Renal cortex interstitium (tissue), 11 donors: ENCODE results near the gene GAGE10. TPM values are rescaled to one million over a fixed set of nuclear protein-coding genes. Genes with fewer than 3 reads are reported as not detected.
A peak's percentile ranks its signal among the peaks of the same experiment; 100 is the strongest.
"Not testable (repeated sequence)": the region's sequence is repeated elsewhere in the genome, so short reads cannot be mapped to it uniquely, and the experiment has no call there.

Experiments used
- DNase-seq, 11 donors: peaks; one replicate each; pipeline ENCODE4 v3.0.0-alpha.2; 2013; ENCODE audit warnings: low read depth in 9 of 11, low spot score in 4 of 11; ENCODE audit errors: extremely low read depth in 1 of 11
- polyA plus RNA-seq, 3 donors: library from polyadenylated mRNA; unstranded; fragments of 120-200 nt; gene quantifications; one replicate each; pipeline ENCODE4 v1.2.1, GENCODE V29; 2013; ENCODE audit not compliant: insufficient read length in 3 of 3

GAGE10 gene
- polyA plus RNA-seq, 3 donors = 0.44 TPM; not detected in 2

DNA sequence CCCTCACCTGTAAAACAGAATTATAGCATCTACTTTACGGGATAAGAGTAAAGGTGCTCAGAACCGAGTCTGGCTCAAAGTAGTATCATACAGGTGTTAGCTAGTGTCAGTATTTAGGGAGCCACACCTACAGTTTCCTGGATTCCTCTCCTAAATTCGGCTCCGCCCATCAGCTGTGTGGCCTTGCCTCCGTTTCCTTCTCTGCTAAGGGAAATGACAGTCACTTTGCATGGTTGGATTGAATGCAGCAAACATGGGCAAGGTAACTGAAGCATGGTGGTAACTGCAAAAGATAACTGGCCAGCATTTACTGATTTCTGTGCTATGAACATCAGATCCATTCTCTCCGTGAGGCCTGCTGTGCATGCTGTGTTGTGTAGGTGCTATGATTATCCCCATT is 31.0 kb upstream of the GAGE10 start:
- DNase-seq = no peak

- no peak for DNase-seq
Measured at GRCh38 chrX:49273181-49273727, 30.2 kb upstream of the GAGE10 start.

- DNase-seq = no peak
Measured at GRCh38 chrX:49276207-49276606, 27.2 kb upstream of the GAGE10 start.

- DNase-seq = no peak
Measured at GRCh38 chrX:49276671-49277534, 26.5 kb upstream of the GAGE10 start.

- DNase-seq = no peak
Measured at GRCh38 chrX:49277535-49277830, 26.0 kb upstream of the GAGE10 start.

DNA sequence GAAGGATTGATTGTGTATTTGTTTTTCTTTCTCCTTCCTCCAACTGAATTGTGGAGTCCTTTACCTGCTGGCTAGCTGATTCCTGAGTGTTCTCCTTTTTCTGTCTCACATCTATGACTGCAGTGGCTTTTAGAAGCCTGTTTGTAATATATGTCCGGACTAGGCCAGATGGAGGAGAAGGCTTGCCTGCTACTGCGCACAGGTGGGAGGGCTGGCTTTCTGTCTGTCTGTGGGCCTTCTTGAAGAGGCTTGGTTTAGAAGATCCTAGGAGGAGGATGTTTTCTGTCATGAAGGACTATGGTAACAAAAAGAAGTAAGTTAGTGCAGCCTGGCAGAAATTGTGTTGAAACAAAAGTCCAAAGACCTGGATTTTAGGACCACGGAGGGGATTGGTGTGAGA is 25.4 kb upstream of the GAGE10 start:
- no peak for DNase-seq

DNA sequence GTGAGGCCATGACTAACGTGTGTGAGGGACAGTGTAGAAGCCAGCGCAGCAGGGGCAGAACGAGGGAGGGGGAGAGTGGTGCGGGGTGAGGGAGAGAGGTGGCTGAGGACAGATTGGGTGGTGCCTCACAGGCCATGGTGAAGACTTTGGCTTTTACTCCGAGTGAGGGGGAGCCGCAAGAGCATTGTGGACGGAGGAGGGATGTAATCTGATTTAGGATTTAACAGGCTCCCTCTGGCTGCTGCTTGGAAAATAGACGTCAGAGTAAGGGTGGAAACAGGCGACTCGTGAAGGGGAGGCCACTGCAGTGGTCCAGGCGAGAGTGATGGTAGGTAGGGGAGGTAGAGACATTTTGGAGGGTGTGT is 20.8 kb upstream of the GAGE10 start:
- peak in 1 of 11 donors; percentile 18 for DNase-seq

DNA sequence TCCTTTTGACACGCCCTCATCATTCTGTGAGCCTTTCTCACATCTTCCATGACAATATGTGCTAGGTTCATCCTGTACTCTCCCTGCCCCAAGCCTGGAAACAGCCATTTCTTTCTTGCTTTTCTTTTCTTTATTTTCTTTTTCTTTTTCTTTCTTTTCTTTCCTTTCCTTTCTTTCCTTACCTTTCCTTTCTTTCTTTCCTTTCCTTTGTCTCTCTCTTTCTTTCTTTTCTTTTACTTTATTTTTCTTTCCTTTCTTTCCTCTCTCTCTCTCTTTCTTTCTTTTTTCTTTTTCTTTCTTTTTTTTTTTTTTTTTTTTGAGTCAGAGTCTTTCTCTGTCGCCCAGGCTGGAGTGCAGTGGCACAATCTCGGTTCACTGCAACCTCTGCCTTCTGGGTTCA is 19.2 kb upstream of the GAGE10 start:
- DNase-seq = no peak

GRCh38 chrX:49286136-49286535 is 17.3 kb upstream of the GAGE10 start:
- no peak for DNase-seq

DNA sequence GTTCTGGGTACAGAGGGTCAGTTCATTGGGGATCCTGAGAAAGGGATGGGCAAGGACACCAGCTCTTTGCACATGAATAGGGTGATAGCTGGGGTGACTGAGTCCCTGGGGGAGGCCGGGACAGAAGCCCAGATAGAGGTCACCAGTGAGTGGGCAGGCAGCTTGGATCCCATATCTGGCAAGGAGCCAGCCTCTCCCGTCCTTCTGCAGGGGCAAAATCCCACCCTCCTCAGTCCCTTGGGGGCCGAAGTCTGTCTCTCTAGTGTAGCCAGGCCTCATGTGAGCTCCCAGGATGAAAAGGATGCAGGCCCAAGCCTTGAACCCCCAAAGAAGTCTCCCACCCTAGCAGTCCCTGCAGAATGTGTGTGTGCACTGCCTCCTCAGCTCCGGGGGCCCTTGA is 16.9 kb upstream of the GAGE10 start:
- DNase-seq = no peak

GRCh38 chrX:49287665-49288064 is 15.8 kb upstream of the GAGE10 start:
- DNase-seq = no peak

DNA sequence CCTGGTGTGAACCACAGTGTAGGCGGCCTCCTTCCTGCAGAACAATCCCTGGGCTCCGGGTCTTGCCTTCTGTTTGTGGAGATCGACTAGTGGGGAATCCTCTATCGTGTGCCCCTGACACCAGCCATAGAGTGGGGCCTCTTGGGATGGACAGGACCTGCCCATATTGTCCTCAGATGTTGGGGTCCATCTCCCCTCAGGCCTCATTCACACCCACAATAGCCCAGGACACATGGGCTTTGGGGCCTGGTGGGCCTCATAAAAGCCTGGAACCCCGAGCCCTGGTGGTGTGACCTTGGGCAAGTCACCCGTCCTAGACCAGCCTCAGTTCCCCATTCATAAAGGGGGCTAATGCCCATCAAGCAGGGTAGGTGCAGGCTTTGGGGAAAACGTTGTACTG is 13.2 kb upstream of the GAGE10 start:
- DNase-seq = no peak

GRCh38 chrX:49291615-49292337 is 11.7 kb upstream of the GAGE10 start:
- peak in 4 of 11 donors; percentile 17 to 41 (median 33) for DNase-seq

DNA sequence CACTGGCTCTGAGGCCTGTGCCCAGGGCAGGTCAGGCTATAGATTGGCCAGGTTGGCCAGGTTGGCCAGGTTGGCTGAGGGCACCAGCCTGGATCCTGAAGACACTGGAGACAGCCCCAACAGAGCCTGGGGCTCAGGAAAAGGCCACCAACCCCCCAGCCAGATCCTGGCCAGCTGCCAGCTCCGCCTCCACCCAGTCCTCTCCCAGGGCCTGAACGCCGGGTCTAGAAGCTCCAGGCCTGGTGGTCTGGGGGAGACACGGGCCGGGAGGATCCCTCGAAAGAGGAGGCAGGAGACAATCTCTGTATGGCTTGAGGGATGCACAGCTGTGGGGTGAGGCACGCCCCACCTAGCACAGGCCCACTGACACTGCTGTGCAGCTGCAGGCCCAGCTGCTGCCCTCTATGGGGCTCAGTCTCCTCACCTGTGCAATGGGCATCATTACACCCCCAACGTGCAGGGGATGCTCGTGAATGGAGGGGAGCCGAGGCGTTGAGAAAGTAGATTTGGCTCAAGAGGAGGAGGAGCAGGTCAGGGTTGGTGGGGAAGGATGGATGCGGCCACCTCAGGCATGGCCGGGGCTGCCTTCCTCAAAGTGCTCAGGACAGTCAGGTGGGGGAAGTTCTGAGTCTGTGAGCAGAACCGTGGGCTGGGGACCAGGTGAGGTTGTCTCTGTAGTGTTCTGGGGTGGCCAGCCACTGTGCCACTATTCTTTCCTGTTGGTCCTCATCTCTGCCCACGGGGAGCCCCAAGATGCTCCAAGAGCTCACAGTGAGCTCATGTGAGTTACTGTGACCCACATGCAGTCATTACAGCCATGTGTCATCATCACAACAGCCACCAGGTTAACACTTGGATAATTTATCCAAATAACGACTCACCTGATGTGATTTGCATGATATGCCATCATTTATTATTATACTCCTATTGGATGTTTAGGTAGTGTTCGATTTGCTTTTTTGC is 10.8 kb upstream of the GAGE10 start:
- DNase-seq = no peak

DNA sequence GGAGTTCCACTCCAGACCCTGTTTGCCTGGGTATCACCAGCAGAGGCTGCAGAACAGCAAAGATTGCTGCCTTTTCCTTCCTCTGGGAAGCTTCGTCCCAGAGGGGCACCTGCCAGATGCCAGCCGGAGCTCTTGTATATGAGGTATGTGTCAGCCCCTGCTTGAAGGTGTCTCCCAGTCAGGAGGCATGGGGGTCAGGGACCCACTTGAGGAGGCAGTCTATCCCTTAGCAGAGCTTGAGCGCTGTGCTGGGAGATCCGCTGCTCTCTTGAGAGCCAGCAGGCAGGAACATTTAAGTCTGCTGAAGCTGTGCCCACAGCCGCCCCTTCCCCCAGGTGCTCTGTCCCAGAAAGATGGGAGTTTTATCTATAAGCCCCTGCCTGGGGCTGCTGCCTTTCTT is 4.2 kb upstream of the GAGE10 start:
- not testable (repeated sequence) for DNase-seq

DNA sequence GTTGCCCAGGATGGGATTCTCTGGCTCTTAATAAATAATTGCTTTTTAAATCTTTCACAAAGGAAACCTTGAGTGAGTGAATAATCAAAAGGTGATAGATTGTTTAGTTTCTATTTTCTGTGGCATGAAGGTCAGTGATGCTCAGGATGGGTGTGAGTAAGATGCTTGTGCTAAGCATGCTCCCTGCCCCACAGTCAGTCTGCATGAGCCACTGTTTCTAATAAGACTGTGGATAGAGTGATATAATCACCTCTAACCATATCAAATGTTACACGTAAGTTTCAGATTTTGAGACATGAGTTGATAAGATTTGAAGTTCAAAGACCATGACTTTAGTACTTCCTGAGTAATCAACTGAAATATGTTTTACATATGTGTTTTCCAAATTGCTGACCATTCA is 2.7 kb upstream of the GAGE10 start:
- DNase-seq = no peak

DNA sequence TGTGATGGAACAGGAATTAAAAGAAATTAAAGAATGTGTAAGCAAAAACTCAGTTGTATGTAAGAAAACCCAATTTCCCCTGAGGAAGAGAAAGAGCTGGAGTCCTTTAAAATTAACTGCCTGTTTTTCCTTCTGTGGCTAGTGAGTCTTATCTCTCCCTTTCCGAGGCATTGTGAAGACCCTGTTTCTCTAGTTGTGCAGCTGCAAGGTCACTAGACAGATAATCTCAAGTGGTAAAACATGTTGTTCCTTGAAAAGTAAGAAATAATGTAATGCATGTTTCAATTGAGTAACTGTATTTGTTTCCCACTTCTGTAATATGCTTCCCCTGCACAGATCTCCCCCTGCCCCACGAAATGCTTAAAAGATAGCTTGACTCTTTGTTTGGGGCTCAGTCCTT is 4.3 kb downstream of the GAGE10 start:
- DNase-seq = not testable (repeated sequence)

- DNase-seq = no peak
Measured at GRCh38 chrX:49308604-49309269, 5.3 kb downstream of the GAGE10 start.
